ENCODE data around the gene NINJ1.
"Not testable (repeated sequence)": the region's sequence is repeated elsewhere in the genome, so short reads cannot be mapped to it uniquely, and the experiment has no call there.

The NINJ1 gene

DNA sequence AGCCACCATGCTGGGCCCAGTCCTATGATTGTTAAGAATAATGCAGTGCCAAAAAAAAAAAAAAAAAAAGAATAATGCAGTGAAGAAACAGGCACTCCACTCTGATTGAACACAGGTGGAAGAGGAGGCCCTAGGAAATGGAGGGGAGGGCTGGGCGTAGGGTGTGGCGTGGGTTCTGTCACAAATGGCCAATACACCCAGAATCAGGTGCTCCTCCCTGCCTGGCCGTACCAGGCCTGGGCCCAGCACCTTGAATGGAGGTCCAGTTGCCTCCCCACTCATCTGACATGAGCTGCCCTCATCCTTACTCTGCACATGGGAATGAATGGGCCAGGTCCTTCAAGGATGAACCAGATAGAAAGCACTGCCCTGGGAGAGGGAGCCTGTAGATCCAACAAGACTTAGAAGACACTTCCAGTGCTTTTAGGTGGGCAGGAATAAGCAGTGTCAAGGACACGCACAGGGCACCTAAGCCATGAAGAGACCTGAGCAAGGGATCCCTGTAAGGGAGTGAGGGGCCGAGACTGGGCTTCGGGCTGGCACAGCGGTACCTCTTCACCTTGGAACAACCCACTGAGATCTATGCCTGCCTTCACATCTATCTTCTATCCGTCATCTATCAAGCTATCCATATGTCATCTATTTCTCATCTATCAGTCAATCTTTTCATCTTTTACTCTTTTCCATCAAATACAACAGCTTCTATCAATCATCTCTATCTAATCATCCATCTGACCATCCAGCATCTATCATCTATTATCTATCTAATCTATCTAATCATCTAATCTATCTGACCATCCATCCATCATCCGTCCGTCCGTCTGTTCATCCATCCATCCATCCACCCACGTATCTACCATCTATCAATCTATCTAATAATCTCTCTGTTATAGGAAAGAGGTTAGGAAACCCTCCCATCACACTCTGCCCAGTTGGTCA lies 15.9 kb downstream of the NINJ1 start:
- H3K4me3 ChIP-seq (ENCODE audit: low read length) = no peak overlapping the region
- TF ChIP-seq CTCF (IDR thresholded peaks at IDR 0.05; ENCODE audit: insufficient read depth, low read depth, low read length, missing control alignments) = no peak
- DNase-seq (ENCODE audit: low read depth) = no peak

- not testable (repeated sequence) for DNase-seq (ENCODE audit: low read depth); H3K4me3 ChIP-seq (ENCODE audit: low read length)
Observed at GRCh38 chr9:93117521-93117920, 16.5 kb downstream of the NINJ1 start.

DNA sequence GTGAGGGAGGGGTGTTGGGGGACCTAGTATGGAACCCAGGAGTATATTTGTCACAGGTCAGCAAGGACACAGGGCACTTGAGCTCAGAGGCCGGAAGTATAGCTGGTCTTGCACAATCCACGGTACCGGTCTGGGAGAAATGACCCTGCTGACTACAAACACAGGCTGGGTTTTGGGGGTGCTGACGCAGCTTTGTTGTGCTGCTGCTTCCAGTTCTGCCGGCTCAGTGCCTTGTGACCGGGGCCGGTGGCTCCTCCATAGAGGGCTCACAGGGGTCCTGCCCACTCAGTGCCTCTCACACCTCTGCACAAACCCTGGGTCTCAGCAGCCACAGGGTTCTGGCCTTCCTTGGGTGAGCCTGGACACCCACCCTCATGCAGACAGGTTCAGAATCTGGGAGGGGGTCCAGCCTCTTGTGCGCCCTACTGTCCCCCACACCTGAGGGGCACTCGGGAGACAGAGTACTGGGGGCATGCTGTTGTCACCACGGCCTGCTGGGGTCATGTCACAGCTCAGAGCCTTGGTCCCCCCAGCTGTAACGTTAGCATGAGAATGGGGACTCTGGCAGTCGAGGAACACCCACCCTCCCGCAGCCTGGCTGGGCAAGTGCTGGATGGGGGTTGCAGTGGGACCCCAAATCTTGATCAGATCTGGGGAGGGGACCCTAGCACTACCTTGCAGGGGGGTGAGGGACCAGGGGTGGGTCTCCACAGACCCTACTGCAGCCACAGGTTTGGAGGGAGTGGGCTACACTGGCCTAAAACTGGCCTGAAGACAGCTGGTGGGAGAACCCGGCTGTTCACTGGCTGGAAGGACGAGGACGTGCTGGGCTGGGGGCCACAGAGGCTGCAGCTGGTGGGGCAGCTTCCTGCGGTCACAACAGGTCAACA lies 17.7 kb downstream of the NINJ1 start:
- no peak for TF ChIP-seq CTCF (IDR thresholded peaks at IDR 0.05; ENCODE audit: insufficient read depth, low read depth, low read length, missing control alignments)
- DNase-seq (ENCODE audit: low read depth) = no peak
- H3K4me3 ChIP-seq (ENCODE audit: low read length) = no peak overlapping the region

DNA sequence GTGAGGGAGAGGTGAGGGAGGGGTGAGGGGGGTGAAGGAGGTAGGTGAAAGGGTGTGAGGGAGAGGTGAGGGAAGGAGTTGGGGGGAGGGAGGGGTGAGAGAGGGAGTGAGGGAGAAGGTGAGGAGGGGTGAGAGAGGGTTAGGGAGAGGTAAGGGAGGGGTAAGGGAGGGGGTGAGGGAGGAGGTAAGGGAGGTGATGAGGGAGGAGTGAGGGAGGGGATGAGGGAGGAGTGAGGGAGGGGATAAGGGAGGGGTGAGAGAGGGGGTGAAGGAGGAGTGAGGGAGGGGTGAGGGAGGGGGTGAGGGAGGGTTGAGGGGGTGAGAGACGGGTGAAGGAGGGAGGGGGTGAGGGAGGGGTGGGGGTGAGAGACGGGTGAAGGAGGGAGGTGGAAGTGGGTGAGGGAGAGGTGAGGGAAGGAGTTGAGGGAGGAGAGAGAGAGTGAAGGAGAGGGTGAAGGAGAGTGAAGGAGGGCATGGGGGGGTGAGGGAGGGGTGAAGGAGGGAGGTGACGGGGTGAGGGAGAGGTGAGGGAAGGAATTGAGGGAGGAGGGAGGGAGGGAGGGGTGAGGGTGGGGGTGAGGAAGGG lies 18.5 kb downstream of the NINJ1 start:
- H3K4me3 ChIP-seq (ENCODE audit: low read length) = no peak overlapping the region
- DNase-seq (ENCODE audit: low read depth) = no peak
- no peak for TF ChIP-seq CTCF (IDR thresholded peaks at IDR 0.05; ENCODE audit: insufficient read depth, low read depth, low read length, missing control alignments)

GRCh38 chr9:93114984-93115335 lies 19.1 kb downstream of the NINJ1 start:
- TF ChIP-seq CTCF (IDR thresholded peaks at IDR 0.05; ENCODE audit: insufficient read depth, low read depth, low read length, missing control alignments) = no peak
- DNase-seq (ENCODE audit: low read depth) = no peak
- no peak overlapping the region for H3K4me3 ChIP-seq (ENCODE audit: low read length)

GRCh38 chr9:93114169-93114983 lies 19.7 kb downstream of the NINJ1 start:
- H3K4me3 ChIP-seq (ENCODE audit: low read length) = no peak overlapping the region
- no peak for TF ChIP-seq CTCF (IDR thresholded peaks at IDR 0.05; ENCODE audit: insufficient read depth, low read depth, low read length, missing control alignments)
- no peak for DNase-seq (ENCODE audit: low read depth)
